HCT116 (cell line): ENCODE measurements around the gene PRKCA. TPM values are rescaled to one million over a fixed set of nuclear protein-coding genes. Genes with fewer than 3 reads are reported as not detected.

Experiments
- ATAC-seq: fragments of 200-7000 bp; cut with Tn5 transposase; 2 replicates; pipeline ENCODE4 v1.9.1; 2020; ENCODE audit warnings: mild to moderate bottlenecking, moderate library complexity
- BruUV-seq: library from RNA; stranded (reverse); fragments of 400-500 nt; replicated peaks from 2 replicates; lab custom pipeline; 2021; lab: Mats Ljungman, UMichigan
- CTCF ChIA-PET: fragments of 300-600 bp; sonication (Branson Sonifier 250); formaldehyde crosslinking; loops from one replicate; lab custom pipeline; 2021; ENCODE audit warnings: antibody characterized with exemption; lab: Charles Lee
- POLR2A ChIA-PET: fragments of 300-600, 350-600 bp; sonication (Branson Sonifier 250); formaldehyde crosslinking; loops from one replicate; lab custom pipeline; 2021; ENCODE audit warnings: antibody characterized with exemption; lab: Charles Lee
- RAD21 ChIA-PET, 2 experiments: fragments of 300-600 bp; sonication (Branson Sonifier 250); formaldehyde crosslinking; loops; one replicate each; lab custom pipeline; 2023; ENCODE audit warnings: low total read pairs in 2 of 2; ENCODE audit not compliant: uncharacterized antibody in 2 of 2, unreplicated experiment in 2 of 2, low non-redundant PET in 1 of 2; lab: Charles Lee
- DNase-seq: peaks from one replicate; pipeline ENCODE4 v3.0.0-alpha.2; 2010; ENCODE audit warnings: low read depth, low spot score
- H2AFZ ChIP-seq: fragments of 200-600 bp; shearing (Covaris generic), sonication (generic); 2 replicates; pipeline ENCODE4 v1.6.1; 2017; ENCODE audit warnings: low read depth, mixed run types, mixed read lengths, antibody characterized with exemption, low read length; ENCODE audit not compliant: poor library complexity, severe bottlenecking
- H3K27ac ChIP-seq: 2 replicates; pipeline ENCODE4 v1.5.1; 2012; ENCODE audit warnings: low read depth, low read length
- H3K27me3 ChIP-seq: fragments of 200-600 bp; sonication (generic); 2 replicates; pipeline ENCODE4 v1.6.1; 2016; ENCODE audit warnings: mixed run types, low read length, mixed read lengths; ENCODE audit not compliant: insufficient read depth
- H3K36me3 ChIP-seq, 2 experiments: fragments of 200-500 bp in 1 of 2; fragments of 200-600 bp in 1 of 2; sonication (Bioruptor generic) in 1 of 2; sonication (generic) in 1 of 2; 2 replicates each; pipeline versions ENCODE4 v1.5.1 to v1.6.1; 2014 to 2016; ENCODE audit warnings: low read length in 2 of 2, inconsistent platforms in 1 of 2, mixed read lengths in 1 of 2, mixed run types in 1 of 2; ENCODE audit not compliant: insufficient read depth in 2 of 2, control insufficient read depth in 1 of 2
- H3K4me1 ChIP-seq, 2 experiments: fragments of 200-600 bp in 1 of 2; sonication (generic) in 1 of 2; 2 replicates each; pipeline versions ENCODE4 v1.5.1 to v1.6.1; 2012 to 2017; ENCODE audit warnings: low read length in 2 of 2, inconsistent platforms in 1 of 2, mild to moderate bottlenecking in 1 of 2, mixed read lengths in 1 of 2, mixed run types in 1 of 2, moderate library complexity in 1 of 2; ENCODE audit not compliant: insufficient read depth in 2 of 2, control insufficient read depth in 1 of 2
- H3K4me2 ChIP-seq: fragments of 200-600 bp; sonication (generic); 2 replicates; pipeline ENCODE4 v1.6.1; 2017; ENCODE audit warnings: mixed run types, low read length, mixed read lengths
- H3K4me3 ChIP-seq, 2 experiments: fragments of 200-600 bp in 1 of 2; sonication (generic) in 1 of 2; replicated peaks in 1 of 2; 2 replicates each; pipeline ENCODE4 v1.5.1; 2011 to 2016; ENCODE audit warnings: low read length in 2 of 2, control low read depth in 1 of 2, low read depth in 1 of 2, mild to moderate bottlenecking in 1 of 2, mixed read lengths in 1 of 2, mixed run types in 1 of 2
- H3K79me2 ChIP-seq: fragments of 200-600 bp; sonication (generic); 2 replicates; pipeline ENCODE4 v1.6.1; 2017; ENCODE audit warnings: mild to moderate bottlenecking, mixed run types, low read length, moderate library complexity, mixed read lengths; ENCODE audit not compliant: insufficient read depth
- H3K9ac ChIP-seq: fragments of 200-600 bp; sonication (generic); 2 replicates; pipeline ENCODE4 v1.6.1; 2016; ENCODE audit warnings: low read length, mixed read lengths
- H3K9me2 ChIP-seq: fragments of 200-600 bp; sonication (generic), shearing (Covaris generic); 2 replicates; pipeline ENCODE4 v1.6.1; 2017; ENCODE audit warnings: mixed run types, mild to moderate bottlenecking, moderate library complexity; ENCODE audit not compliant: insufficient read depth
- H3K9me3 ChIP-seq, 2 experiments: fragments of 200-500 bp in 1 of 2; fragments of 200-600 bp in 1 of 2; sonication (Bioruptor generic) in 1 of 2; sonication (generic) in 1 of 2; 2 replicates each; pipeline ENCODE4 v1.6.1; 2014 to 2017; ENCODE audit warnings: low read length in 2 of 2, mixed read lengths in 2 of 2, inconsistent platforms in 1 of 2, low read depth in 1 of 2, mild to moderate bottlenecking in 1 of 2, mixed run types in 1 of 2, moderate library complexity in 1 of 2; ENCODE audit not compliant: control insufficient read depth in 1 of 2, insufficient read depth in 1 of 2
- H4K20me1 ChIP-seq: fragments of 200-600 bp; sonication (generic), shearing (Covaris generic); 2 replicates; pipeline ENCODE4 v1.6.1; 2017; ENCODE audit warnings: mixed run types, mild to moderate bottlenecking, moderate library complexity; ENCODE audit not compliant: insufficient read depth
- ATF3 ChIP-seq: IDR thresholded peaks from 2 replicates; pipeline ENCODE4 v1.6.1; 2012
- CBX3 ChIP-seq: IDR thresholded peaks from 2 replicates; pipeline ENCODE4 v1.6.1; 2012; ENCODE audit warnings: low read depth
- CEBPB ChIP-seq: IDR thresholded peaks from 2 replicates; pipeline ENCODE4 v1.6.1; 2012; ENCODE audit warnings: low read depth
- CTCF ChIP-seq, 3 experiments: fragments of 200-600 bp in 1 of 3; sonication (generic) in 1 of 3; IDR thresholded peaks in 2 of 3; conservative IDR thresholded peaks in 1 of 3; 2 replicates each; pipeline ENCODE4 v1.5.1; 2012 to 2017; ENCODE audit warnings: low read depth in 2 of 3, low read length in 2 of 3, antibody characterized with exemption in 1 of 3, borderline replicate concordance in 1 of 3, control low read depth in 1 of 3, mild to moderate bottlenecking in 1 of 3, mixed read lengths in 1 of 3, mixed run types in 1 of 3, moderate library complexity in 1 of 3; ENCODE audit not compliant: insufficient read depth in 1 of 3
- ELF1 ChIP-seq: IDR thresholded peaks from 2 replicates; pipeline ENCODE4 v1.6.1; 2012; ENCODE audit warnings: low read depth, borderline replicate concordance
- FOSL1 ChIP-seq: IDR thresholded peaks from 2 replicates; pipeline ENCODE4 v1.6.1; 2012; ENCODE audit warnings: low read depth
- JUND ChIP-seq: IDR thresholded peaks from 2 replicates; pipeline ENCODE4 v1.6.1; 2012
- MAX ChIP-seq: IDR thresholded peaks from 2 replicates; pipeline ENCODE4 v1.6.1; 2012
- POLR2A ChIP-seq: IDR thresholded peaks from 2 replicates; pipeline ENCODE4 v1.7.0; 2011; ENCODE audit warnings: borderline replicate concordance; ENCODE audit not compliant: insufficient read depth, insufficient read length; ENCODE audit errors: extremely low read depth
- POLR2AphosphoS5 ChIP-seq: IDR thresholded peaks from 2 replicates; pipeline ENCODE4 v1.6.1; 2011; ENCODE audit warnings: mild to moderate bottlenecking, low read depth, low read length, moderate library complexity
- SIN3A ChIP-seq: IDR thresholded peaks from 2 replicates; pipeline ENCODE4 v1.6.1; 2012; ENCODE audit warnings: low read depth
- SP1 ChIP-seq: IDR thresholded peaks from 2 replicates; pipeline ENCODE4 v1.6.1; 2012; ENCODE audit warnings: low read depth
- SRF ChIP-seq: IDR thresholded peaks from 2 replicates; pipeline ENCODE4 v1.6.1; 2012; ENCODE audit warnings: low read depth
- ZBTB33 ChIP-seq: IDR thresholded peaks from 2 replicates; pipeline ENCODE4 v1.6.1; 2011; ENCODE audit warnings: mild to moderate bottlenecking, low read length, moderate library complexity; ENCODE audit not compliant: insufficient replicate concordance; ENCODE audit errors: extremely low read depth
- ZFX ChIP-seq: fragments of 450-650 bp; IDR thresholded peaks from 2 replicates; pipeline ENCODE4 v1.6.1; 2017
- intact Hi-C: fragments of 100-400 bp; cut with micrococcal nuclease; formaldehyde crosslinking; loops from 2 replicates; pipeline ENCODE4 v1.10.0; 2022
- total RNA-seq: library from RNA; stranded (reverse); gene quantifications from one replicate; pipeline ENCODE4 v1.2.1, GENCODE V29; 2021; ENCODE audit not compliant: unreplicated experiment

The PRKCA gene
- total RNA-seq, 1 experiment from 2014 or later = 18.8 TPM

GRCh38 chr17:66849851-66850580 is 547.6 kb downstream of the PRKCA start:
- H3K27ac ChIP-seq = no peak overlapping the region
- no peaks in the 10 kb centered on the region for H4K20me1 ChIP-seq
- no peaks in the 10 kb centered on the region for H3K36me3 ChIP-seq
- H3K4me2 ChIP-seq = no peak overlapping the region
- no peaks in the 10 kb centered on the region for H3K4me1 ChIP-seq
- peaks cover 19% of the 10 kb centered on the region; the same call in 1 of the 2 replicates for H3K27me3 ChIP-seq
- no peak overlapping the region for H3K9ac ChIP-seq
- CTCF ChIA-PET = interaction anchor here (1.9 kb wide), 1 partner anchor 9 kb away, joined by 3 read pairs; no protein-coding TSS in a partner anchor
- H3K4me3 ChIP-seq = no peak overlapping the region
- no TSS peak for BruUV-seq
- RAD21 ChIA-PET = no interaction called here
- no peaks in the 10 kb centered on the region for H3K9me2 ChIP-seq
- no peak for ATAC-seq
- POLR2A ChIA-PET = no interaction called here
- intact Hi-C loops = no loop called here
- no peak for TF ChIP-seq ZFX
- TF ChIP-seq SIN3A = no peak
- TF ChIP-seq SRF = no peak
- H2AFZ ChIP-seq = no peak overlapping the region
- H3K79me2 ChIP-seq = no peaks in the 10 kb centered on the region
- peaks cover 0 to 5% of the 10 kb centered on the region in 2 experiments; a peak in 2 of 4 replicates for H3K9me3 ChIP-seq
- no peak for DNase-seq

- ATAC-seq = no peak
- TF ChIP-seq MAX (no peak), POLR2A (no peak), CEBPB (no peak), JUND (no peak), POLR2AphosphoS5 (no peak), ZFX (no peak), CTCF (IDR thresholded peaks at IDR 0.05 in 2 of 3, conservative IDR thresholded peaks at IDR 0.05 in 1 of 3; ENCODE audit: borderline replicate concordance in 1 of 3, insufficient read depth in 1 of 3, low read depth in 2 of 3, low read length in 2 of 3) (no peak), ZBTB33 (no peak), SP1 (no peak), SRF (no peak), FOSL1 (no peak), CBX3 (no peak), ATF3 (no peak), ELF1 (no peak), SIN3A (no peak)
Measured at GRCh38 chr17:66850692-66851091, 548.3 kb downstream of the PRKCA start.

More at GRCh38 chr17:66850692-66851091, 548.3 kb downstream of the PRKCA start:
- intact Hi-C loops = no loop called here
- H3K9me3 ChIP-seq = peaks cover 0 to 7% of the 10 kb centered on the region in 2 experiments; a peak in 2 of 4 replicates
- no peaks in the 10 kb centered on the region for H3K9me2 ChIP-seq
- H3K36me3 ChIP-seq = no peaks in the 10 kb centered on the region
- CTCF ChIA-PET = interaction anchor here (1.9 kb wide), 1 partner anchor 9 kb away, joined by 3 read pairs; no protein-coding TSS in a partner anchor
- POLR2A ChIA-PET = interaction anchor here (0.7 kb wide), 1 partner anchor 9 kb away, joined by 3 read pairs; no protein-coding TSS in a partner anchor
- no peak overlapping the region for H2AFZ ChIP-seq
- H3K27me3 ChIP-seq = peaks cover 19% of the 10 kb centered on the region; the same call in 1 of the 2 replicates
- H3K4me1 ChIP-seq = no peaks in the 10 kb centered on the region
- H3K27ac ChIP-seq = no peak overlapping the region
- BruUV-seq = no TSS peak
- H3K4me2 ChIP-seq = no peak overlapping the region
- no peaks in the 10 kb centered on the region for H3K79me2 ChIP-seq
- H3K4me3 ChIP-seq = no peak overlapping the region
- no peaks in the 10 kb centered on the region for H4K20me1 ChIP-seq
- RAD21 ChIA-PET = no interaction called here
- no peak for DNase-seq
- H3K9ac ChIP-seq = no peak overlapping the region
